HG03558 (cell line): ENCODE measurements around the gene TSC22D1.
"Not testable (repeated sequence)": the region's sequence is repeated elsewhere in the genome, so short reads cannot be mapped to it uniquely, and the experiment has no call there.

Experiments
- ATAC-seq: cut with Tn5 transposase; IDR thresholded peaks from one replicate; pipeline ENCODE4 v1.9.1; 2021; ENCODE audit warnings: moderate number of reproducible peaks; ENCODE audit not compliant: unreplicated experiment; ENCODE audit errors: extremely low read depth

Gene TSC22D1

DNA sequence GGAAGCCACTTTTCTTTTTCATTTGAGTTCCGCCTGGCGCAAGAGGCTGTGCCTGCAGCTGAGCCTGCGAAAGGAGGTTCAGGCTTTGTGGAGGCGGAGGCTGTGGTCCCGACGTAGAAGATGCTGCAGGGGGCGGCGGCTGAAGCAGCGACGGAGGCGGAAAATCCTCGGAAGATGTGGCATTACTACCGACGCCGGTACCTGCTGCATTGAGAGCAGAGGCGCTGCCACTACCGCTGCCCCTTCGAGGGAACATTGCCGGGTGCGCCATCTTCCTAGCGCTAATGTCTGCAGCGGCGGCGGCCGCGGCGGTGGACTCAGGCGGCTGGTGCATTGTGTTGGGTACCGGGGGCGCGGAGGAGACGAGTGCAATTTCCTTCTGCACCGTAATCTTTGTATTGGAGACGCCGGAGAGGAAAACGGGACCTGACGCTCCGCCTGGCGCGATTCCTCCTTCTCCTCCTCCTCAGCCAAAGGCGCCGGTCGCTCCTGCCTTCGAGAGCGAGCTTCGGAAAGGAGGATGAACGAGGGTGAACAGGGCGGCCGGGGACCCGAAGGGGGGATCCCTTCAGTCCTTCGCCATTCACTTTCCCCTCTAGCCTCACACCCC is at the start of gene TSC22D1:
Gene TSC22D1, minus strand, starts transcription at position 590 of the 610 bp plus-strand sequence. Its CDS starts 256 bp downstream, at position 334.
- no peak for ATAC-seq

DNA sequence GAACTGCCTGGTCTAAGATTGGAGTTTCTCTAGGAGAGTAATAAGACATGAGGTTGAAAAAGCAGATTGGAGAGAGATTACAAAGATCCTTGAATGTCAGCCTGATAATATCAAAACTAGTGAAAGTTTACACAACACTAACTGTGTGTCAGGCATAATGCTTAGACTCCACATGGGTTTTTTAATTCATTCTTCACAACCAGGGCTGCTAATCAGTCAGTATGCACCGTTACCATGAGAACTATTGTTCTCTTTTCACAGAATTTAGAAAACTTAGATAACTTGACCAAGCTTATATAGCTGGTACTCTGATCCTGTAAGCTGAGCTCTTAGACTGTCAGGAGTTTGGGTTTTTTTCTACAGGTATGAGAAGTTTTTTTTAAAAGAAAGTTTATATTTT is 46.6 kb upstream of the TSC22D1 start:
- ATAC-seq = no peak

DNA sequence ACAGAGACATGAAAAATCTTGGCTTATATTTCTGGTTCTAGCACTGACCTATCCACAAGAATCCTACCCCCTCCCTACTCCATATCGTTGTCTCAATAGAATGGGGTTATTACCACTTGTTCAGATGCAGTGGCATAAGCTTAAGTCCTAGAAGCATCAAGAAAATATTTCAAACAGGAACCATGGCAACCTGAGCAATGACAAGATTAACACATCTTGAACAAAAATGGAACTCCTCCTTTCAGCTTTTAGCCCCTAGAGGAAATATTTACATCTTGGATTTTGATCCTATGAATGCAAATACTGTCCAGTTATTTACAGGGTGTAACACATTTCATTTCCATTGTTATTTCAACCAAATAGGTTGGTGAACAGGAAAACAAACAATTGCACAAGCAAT is 46.1 kb upstream of the TSC22D1 start:
- ATAC-seq = no peak

DNA sequence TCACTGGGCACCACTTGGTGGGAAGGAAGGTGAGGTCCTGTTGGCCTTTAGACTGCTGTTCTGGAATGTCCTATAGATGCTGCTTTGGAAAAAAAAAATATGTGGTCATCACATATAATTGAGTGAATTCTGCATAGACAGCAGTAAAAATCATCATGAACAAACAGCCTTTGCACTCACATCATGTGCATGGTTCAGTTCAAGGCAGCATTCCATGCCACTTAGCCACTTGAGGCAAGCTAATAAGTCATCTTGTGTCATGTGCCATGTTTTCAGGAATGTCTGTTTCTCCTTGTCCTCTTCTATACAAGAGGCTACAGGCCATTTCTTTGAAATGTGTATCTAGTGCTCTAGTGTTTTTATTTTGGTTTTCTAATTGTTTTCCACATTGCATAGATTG is 43.9 kb upstream of the TSC22D1 start:
- no peak for ATAC-seq

DNA sequence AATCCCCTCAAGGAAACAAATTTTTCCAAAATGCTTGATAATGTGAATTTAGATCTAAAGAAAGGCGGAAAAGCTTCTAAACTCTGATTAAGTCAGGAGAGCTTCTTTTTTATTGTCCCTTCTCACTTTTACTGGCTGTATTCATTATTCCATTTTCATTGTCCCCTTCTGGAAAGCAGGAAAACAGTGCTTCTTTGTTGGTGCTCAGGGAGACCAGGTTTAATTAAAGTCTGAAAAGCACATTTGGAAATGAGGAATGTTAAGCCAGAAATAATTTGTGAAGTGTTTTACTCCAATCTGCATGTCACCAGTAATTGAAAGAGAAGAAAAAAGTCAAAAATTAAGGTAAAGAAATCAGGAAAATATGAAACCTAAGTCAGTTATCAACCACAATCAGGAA is 43.5 kb upstream of the TSC22D1 start:
- ATAC-seq = no peak

- ATAC-seq = no peak
Observed at GRCh38 chr13:44618326-44618725, 42.2 kb upstream of the TSC22D1 start.

- ATAC-seq = no peak
Observed at GRCh38 chr13:44617648-44618047, 41.5 kb upstream of the TSC22D1 start.

- no peak for ATAC-seq
Observed at GRCh38 chr13:44609137-44609536, 33.0 kb upstream of the TSC22D1 start.

- ATAC-seq = no peak
Observed at GRCh38 chr13:44605721-44606120, 29.6 kb upstream of the TSC22D1 start.

GRCh38 chr13:44605275-44605674 is 29.1 kb upstream of the TSC22D1 start:
- no peak for ATAC-seq

- no peak for ATAC-seq
Observed at GRCh38 chr13:44601586-44601985, 25.5 kb upstream of the TSC22D1 start.

DNA sequence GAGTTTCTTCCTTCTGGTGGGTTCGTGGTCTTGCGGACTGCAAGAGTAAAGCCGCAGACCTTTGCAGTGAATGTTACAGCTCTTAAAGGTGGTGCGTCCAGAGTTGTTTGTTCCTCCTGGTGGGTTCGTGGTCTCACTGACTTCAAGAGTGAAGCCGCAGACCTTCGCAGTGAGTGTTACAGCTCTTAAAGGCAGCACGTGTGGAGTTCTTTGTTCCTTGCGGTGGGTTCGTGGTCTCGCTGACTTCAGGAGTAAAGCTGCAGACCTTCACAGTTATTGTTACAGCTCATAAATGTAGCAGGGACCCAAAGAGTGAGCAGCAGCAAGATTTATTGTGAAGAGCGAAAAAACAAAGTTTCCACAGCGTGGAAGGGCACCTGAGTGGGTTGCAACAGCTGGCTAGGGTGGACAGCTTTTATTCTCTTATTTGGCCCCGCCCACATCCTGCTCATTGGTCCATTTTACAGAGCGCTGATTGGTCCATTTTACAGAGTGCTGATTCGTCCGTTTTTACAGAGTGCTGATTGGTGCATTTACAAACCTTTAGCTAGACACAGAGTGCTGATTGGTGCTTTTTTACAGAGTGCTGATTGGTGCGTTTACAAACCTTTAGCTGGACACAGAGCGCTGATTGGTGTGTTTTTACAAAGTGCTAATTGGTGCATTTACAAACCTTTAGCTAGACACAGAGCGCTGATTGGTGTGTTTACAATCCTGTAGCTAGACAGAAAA is 17.9 kb upstream of the TSC22D1 start:
- ATAC-seq = not testable (repeated sequence)

DNA sequence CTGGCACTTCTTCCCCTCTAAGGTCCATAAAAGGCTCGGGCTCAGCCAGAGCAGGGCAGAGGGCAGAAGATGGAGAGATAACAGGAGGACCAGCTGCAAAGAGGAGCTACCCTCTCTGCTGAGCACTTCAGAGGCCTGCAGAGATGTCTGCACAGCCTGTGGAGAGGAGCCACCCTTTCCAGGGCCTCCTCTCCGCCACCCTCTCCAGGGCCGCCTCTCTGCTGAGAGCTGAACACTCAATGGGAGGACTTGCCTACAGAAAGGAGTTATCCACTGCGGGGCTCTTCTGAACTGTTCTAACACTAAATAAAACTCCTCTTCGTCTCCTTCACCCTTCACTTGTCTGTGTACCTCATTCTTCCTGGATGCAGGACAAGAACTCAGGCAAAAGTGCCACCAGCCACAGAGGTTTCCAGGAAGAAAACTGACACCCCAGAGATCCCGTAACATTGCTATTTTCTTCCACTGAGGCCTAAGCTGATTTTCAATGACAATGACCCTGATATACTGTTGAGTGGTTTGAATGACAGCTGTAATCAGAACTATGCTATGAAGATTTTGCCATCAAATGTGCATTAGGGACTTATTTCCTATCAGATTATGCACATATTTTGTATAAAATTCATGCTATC is 16.2 kb upstream of the TSC22D1 start:
- ATAC-seq = no peak

DNA sequence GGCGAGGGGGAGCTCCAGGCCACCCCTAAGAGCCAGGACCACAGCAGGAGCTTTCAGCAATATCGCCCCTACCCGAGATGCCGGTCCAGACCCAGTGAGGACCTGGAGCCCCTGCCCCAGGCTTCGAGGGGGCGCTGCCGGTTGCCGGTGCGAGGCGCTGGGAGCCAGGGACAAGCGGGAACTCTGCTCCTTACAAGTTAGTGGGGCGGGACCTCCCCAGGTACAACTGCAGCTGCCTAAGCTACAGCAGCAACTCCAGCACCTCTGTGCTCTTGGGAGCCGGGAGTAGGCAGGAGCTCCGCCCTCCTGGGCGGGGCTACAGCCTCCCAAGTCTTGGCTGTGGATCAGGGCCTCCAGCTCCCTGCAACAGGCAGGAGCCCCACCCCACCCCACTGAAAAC is 15.2 kb upstream of the TSC22D1 start:
- no peak for ATAC-seq

- no peak for ATAC-seq
Observed at GRCh38 chr13:44583137-44583536, 7.0 kb upstream of the TSC22D1 start.

GRCh38 chr13:44578067-44578400 is 1.9 kb upstream of the TSC22D1 start:
- no peak for ATAC-seq

GRCh38 chr13:44577236-44578066 is 1.3 kb upstream of the TSC22D1 start:
- ATAC-seq = peak; percentile 68

- peak; percentile 8 for ATAC-seq
Observed at GRCh38 chr13:44576351-44577235, 463 bp upstream of the TSC22D1 start.

- ATAC-seq = no peak
Observed at GRCh38 chr13:44575035-44575434, 1.1 kb downstream of the TSC22D1 start.

DNA sequence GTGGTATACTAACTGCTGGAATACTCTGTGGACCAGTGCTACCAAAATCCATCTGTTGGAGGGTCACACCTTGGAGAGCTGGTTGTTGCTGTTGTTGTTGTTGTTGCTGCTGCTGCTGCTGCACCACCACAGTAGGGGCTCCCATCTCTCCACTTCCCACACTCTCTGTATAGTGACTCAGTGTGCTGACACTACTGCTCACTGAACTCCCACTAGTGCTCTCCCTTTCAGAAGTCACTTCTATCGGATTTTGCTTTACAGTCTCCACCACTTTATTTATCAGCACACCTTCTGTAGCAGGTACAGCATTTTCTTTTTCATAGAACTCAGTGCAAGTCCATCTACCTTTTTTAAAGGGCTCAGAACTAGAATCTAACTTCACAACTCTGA is 1.7 kb downstream of the TSC22D1 start:
- no peak for ATAC-seq
